WTC11 (cell line): ENCODE data around the gene CRACR2B. TPM values are rescaled to one million over a fixed set of nuclear protein-coding genes. Genes with fewer than 3 reads are reported as not detected.

ENCODE experiments used
- ATAC-seq: fragments of 200-7000 bp; cut with Tn5 transposase; 2 replicates; pipeline ENCODE4 v1.10.0; 2021; ENCODE audit warnings: mild to moderate bottlenecking, moderate library complexity
- CTCF ChIA-PET: fragments of 300-600 bp; sonication (Branson Sonifier 250); formaldehyde crosslinking; loops from one replicate; lab custom pipeline; 2021; ENCODE audit warnings: antibody characterized with exemption; lab: Charles Lee
- POLR2A ChIA-PET: fragments of 350-600 bp; sonication (Branson Sonifier 250); formaldehyde crosslinking; loops from one replicate; lab custom pipeline; 2021; ENCODE audit warnings: antibody characterized with exemption; lab: Charles Lee
- DNase-seq: peaks from one replicate; pipeline ENCODE4 v3.0.0; 2021; ENCODE audit warnings: low spot score
- H3K27ac Mint-ChIP-seq: 2 replicates; pipeline ENCODE4 v1.8.0; 2021; ENCODE audit warnings: mixed read lengths
- H3K27me3 Mint-ChIP-seq: 2 replicates; pipeline ENCODE4 v1.8.0; 2021; ENCODE audit warnings: low read depth, mild to moderate bottlenecking, moderate library complexity, mixed read lengths
- H3K36me3 Mint-ChIP-seq: 2 replicates; pipeline ENCODE4 v1.8.0; 2021; ENCODE audit warnings: mixed read lengths
- H3K4me1 Mint-ChIP-seq: 2 replicates; pipeline ENCODE4 v1.8.0; 2022; ENCODE audit warnings: mixed read lengths
- H3K4me3 Mint-ChIP-seq: 2 replicates; pipeline ENCODE4 v1.8.0; 2021; ENCODE audit warnings: mild to moderate bottlenecking, moderate library complexity, mixed read lengths
- H3K9me3 Mint-ChIP-seq: 2 replicates; pipeline ENCODE4 v1.8.0; 2021; ENCODE audit warnings: mixed read lengths
- CBFB ChIP-seq: sonication (generic); formaldehyde crosslinking; IDR thresholded peaks from 2 replicates; pipeline ENCODE4 v1.8.1; 2022; ENCODE audit warnings: mild to moderate bottlenecking, low read depth, missing genetic modification reagents
- CDX4 ChIP-seq: fragments of 250-450 bp; sonication (Bioruptor Pico); IDR thresholded peaks from 2 replicates; pipeline ENCODE4 v1.9.0; 2021; ENCODE audit warnings: moderate library complexity, mild to moderate bottlenecking, inconsistent platforms, borderline replicate concordance
- CREM ChIP-seq: sonication (generic); formaldehyde crosslinking; IDR thresholded peaks from 2 replicates; pipeline ENCODE4 v1.8.1; 2022; ENCODE audit warnings: mild to moderate bottlenecking, missing genetic modification reagents, moderate library complexity
- E2F4 ChIP-seq: sonication (generic); formaldehyde crosslinking; IDR thresholded peaks from 2 replicates; pipeline ENCODE4 v1.8.1; 2022; ENCODE audit warnings: low read depth, mild to moderate bottlenecking, moderate library complexity, missing genetic modification reagents, borderline replicate concordance
- ESRRA ChIP-seq: sonication (generic); formaldehyde crosslinking; IDR thresholded peaks from 2 replicates; pipeline ENCODE4 v1.8.1; 2022; ENCODE audit warnings: mild to moderate bottlenecking, missing genetic modification reagents, borderline replicate concordance
- FOXK1 ChIP-seq: sonication (generic); formaldehyde crosslinking; IDR thresholded peaks from 2 replicates; pipeline ENCODE4 v1.8.0; 2022; ENCODE audit warnings: mild to moderate bottlenecking, moderate library complexity, missing genetic modification reagents
- KAT7 ChIP-seq: sonication (generic); formaldehyde crosslinking; IDR thresholded peaks from 2 replicates; pipeline ENCODE4 v1.8.1; 2023; ENCODE audit warnings: missing genetic modification reagents, mild to moderate bottlenecking, borderline replicate concordance
- NR1H2 ChIP-seq: sonication (generic); formaldehyde crosslinking; IDR thresholded peaks from 2 replicates; pipeline ENCODE4 v1.9.0; 2021; ENCODE audit warnings: mild to moderate bottlenecking, moderate library complexity, missing genetic modification reagents
- NR3C1 ChIP-seq: sonication (generic); formaldehyde crosslinking; conservative IDR thresholded peaks from 2 replicates; pipeline ENCODE4 v1.8.1; 2023; ENCODE audit warnings: low read depth, mild to moderate bottlenecking, missing genetic modification reagents
- TP53 ChIP-seq: sonication (generic); formaldehyde crosslinking; IDR thresholded peaks from 2 replicates; pipeline ENCODE4 v1.8.1; 2023; ENCODE audit warnings: mild to moderate bottlenecking, missing genetic modification reagents
- USF2 ChIP-seq: sonication (generic); formaldehyde crosslinking; IDR thresholded peaks from 2 replicates; pipeline ENCODE4 v1.8.1; 2023; ENCODE audit warnings: mild to moderate bottlenecking, missing genetic modification reagents, moderate library complexity
- ZBTB43 ChIP-seq: sonication (generic); formaldehyde crosslinking; IDR thresholded peaks from 2 replicates; pipeline ENCODE4 v1.8.1; 2023; ENCODE audit warnings: mild to moderate bottlenecking, missing genetic modification reagents
- ZNF121 ChIP-seq: sonication (generic); formaldehyde crosslinking; IDR thresholded peaks from 2 replicates; pipeline ENCODE4 v1.8.0; 2023; ENCODE audit warnings: missing genetic modification reagents
- ZNF232 ChIP-seq: sonication (generic); formaldehyde crosslinking; IDR thresholded peaks from 2 replicates; pipeline ENCODE4 v1.8.0; 2022; ENCODE audit warnings: mild to moderate bottlenecking, missing genetic modification reagents
- ZNF396 ChIP-seq: fragments of 250-450 bp; sonication (Bioruptor Pico); IDR thresholded peaks from 2 replicates; pipeline ENCODE4 v1.8.0; 2021; ENCODE audit warnings: mild to moderate bottlenecking, moderate library complexity, borderline replicate concordance
- ZNF671 ChIP-seq: fragments of 250-450 bp; sonication (Bioruptor Pico); IDR thresholded peaks from 2 replicates; pipeline ENCODE4 v1.8.0; 2021; ENCODE audit warnings: mild to moderate bottlenecking
- total RNA-seq: library from RNA; stranded (reverse); gene quantifications from 3 replicates; pipeline ENCODE4 v1.2.3, GENCODE V29; 2021
- TF ChIP-seq, protein P1 (sequence below): sonication (generic); formaldehyde crosslinking; IDR thresholded peaks from 2 replicates; pipeline ENCODE4 v1.8.0; 2023; ENCODE audit warnings: missing genetic modification reagents
- TF ChIP-seq, protein P2 (sequence below): sonication (generic); formaldehyde crosslinking; IDR thresholded peaks from 2 replicates; pipeline ENCODE4 v1.8.1; 2023; ENCODE audit warnings: mild to moderate bottlenecking, missing genetic modification reagents, borderline replicate concordance
- TF ChIP-seq, protein P3 (sequence below): sonication (generic); formaldehyde crosslinking; IDR thresholded peaks from 2 replicates; pipeline ENCODE4 v1.8.0; 2022; ENCODE audit warnings: mild to moderate bottlenecking, missing genetic modification reagents

The CRACR2B gene
- total RNA-seq, 1 experiment from 2014 or later = 46.5 TPM

DNA sequence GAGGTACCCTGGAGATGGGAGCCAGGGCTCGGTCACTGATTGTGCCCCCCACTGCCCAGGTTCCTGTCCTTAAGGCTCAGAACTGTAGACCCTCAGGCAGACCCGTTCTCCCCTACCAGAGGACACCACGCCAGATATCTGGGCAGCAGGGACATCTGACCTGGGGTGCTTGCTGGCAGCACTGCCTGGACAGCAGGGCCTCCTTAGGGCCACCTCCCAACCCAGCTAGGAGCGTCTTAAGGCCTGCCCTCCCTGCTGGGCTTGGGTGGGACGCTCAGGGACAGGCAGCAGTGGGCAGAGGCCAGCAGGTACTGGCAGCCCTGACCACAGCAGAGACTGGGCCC lies 11.5 kb downstream of the CRACR2B start:
- H3K27me3 Mint-ChIP-seq = no peaks in the 10 kb centered on the region
- CTCF ChIA-PET = interaction anchor here (1.3 to 5.9 kb wide), 4 partner anchors 8 to 10 kb away, joined by 3 to 82 read pairs (median 10); partner anchors contain the start of genes CD151 and CRACR2B
- DNase-seq = no peak
- H3K27ac Mint-ChIP-seq = no peak overlapping the region
- TF ChIP-seq E2F4 (CRISPR knock-in tag) (no peak), ZBTB43 (CRISPR knock-in tag) (no peak), FOXK1 (CRISPR knock-in tag) (no peak), ZNF232 (no peak), CBFB (CRISPR knock-in tag) (no peak)
- TF ChIP-seq, protein P1, sequence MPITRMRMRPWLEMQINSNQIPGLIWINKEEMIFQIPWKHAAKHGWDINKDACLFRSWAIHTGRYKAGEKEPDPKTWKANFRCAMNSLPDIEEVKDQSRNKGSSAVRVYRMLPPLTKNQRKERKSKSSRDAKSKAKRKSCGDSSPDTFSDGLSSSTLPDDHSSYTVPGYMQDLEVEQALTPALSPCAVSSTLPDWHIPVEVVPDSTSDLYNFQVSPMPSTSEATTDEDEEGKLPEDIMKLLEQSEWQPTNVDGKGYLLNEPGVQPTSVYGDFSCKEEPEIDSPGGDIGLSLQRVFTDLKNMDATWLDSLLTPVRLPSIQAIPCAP (CRISPR knock-in tag) = 0 out of 2 replicates have a peak, but pooled peaks have one; percentile 32
- TF ChIP-seq, protein P2, sequence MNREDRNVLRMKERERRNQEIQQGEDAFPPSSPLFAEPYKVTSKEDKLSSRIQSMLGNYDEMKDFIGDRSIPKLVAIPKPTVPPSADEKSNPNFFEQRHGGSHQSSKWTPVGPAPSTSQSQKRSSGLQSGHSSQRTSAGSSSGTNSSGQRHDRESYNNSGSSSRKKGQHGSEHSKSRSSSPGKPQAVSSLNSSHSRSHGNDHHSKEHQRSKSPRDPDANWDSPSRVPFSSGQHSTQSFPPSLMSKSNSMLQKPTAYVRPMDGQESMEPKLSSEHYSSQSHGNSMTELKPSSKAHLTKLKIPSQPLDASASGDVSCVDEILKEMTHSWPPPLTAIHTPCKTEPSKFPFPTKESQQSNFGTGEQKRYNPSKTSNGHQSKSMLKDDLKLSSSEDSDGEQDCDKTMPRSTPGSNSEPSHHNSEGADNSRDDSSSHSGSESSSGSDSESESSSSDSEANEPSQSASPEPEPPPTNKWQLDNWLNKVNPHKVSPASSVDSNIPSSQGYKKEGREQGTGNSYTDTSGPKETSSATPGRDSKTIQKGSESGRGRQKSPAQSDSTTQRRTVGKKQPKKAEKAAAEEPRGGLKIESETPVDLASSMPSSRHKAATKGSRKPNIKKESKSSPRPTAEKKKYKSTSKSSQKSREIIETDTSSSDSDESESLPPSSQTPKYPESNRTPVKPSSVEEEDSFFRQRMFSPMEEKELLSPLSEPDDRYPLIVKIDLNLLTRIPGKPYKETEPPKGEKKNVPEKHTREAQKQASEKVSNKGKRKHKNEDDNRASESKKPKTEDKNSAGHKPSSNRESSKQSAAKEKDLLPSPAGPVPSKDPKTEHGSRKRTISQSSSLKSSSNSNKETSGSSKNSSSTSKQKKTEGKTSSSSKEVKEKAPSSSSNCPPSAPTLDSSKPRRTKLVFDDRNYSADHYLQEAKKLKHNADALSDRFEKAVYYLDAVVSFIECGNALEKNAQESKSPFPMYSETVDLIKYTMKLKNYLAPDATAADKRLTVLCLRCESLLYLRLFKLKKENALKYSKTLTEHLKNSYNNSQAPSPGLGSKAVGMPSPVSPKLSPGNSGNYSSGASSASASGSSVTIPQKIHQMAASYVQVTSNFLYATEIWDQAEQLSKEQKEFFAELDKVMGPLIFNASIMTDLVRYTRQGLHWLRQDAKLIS (CRISPR knock-in tag) = no peak
- TF ChIP-seq, all 79 proteins: peak for 1
- Mint-ChIP-seq H3K4me1 (peaks cover 20% of the 10 kb centered on the region), H3K4me3 (no peak overlapping the region), H3K36me3 (peaks cover 13% of the 10 kb centered on the region), H3K9me3 (no peaks in the 10 kb centered on the region)
- no peak for ATAC-seq
- POLR2A ChIA-PET = interaction anchor here (1.6 kb wide), 1 partner anchor 11 kb away, joined by 5 read pairs; the partner anchor contains the start of gene CRACR2B

DNA sequence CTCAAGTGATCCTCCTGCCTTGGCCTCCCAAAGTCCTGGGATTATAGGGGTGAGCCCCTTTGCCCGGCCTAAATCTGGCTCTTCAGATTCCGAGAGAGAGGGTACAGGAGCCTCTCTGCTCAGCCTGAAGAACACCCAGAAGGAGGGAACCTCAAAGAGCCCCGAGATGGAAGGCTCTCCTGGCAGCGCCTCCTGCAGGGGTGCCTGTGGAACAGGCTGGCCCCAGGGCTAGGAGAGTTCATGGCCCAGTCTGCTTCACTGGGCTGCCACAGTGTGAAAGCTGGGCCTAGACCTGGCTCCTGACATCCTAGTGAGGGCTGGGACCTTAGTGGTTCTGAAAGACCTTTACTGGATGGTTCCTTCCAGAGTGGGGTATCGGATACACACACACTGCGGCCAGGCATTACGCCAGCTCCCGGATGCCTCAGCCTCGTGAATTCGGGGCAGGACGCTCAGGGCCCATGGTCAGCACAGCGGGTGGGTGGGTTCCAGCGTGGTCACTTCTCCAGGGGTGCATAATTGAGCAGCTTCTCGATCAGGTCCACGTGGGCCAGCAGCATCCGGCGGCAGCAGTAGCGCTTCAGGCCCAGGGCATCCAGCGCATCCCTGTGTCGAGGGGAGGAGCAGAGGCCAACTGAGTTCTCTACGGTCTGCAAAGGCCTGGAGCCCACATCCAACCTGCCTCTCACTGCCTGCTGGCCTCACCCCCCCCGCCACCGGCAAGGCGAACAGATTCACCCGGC lies 12.3 kb downstream of the CRACR2B start:
- no peaks in the 10 kb centered on the region for H3K9me3 Mint-ChIP-seq
- ChIA-PET CTCF (interaction anchor here (1.3 to 5.9 kb wide), 3 partner anchors 9 to 21 kb away, joined by 5 to 82 read pairs (median 6); partner anchors contain the start of genes CD151, CRACR2B and PNPLA2), POLR2A (interaction anchor here (1.6 kb wide), 1 partner anchor 12 kb away, joined by 5 read pairs; the partner anchor contains the start of gene CRACR2B)
- H3K36me3 Mint-ChIP-seq = peaks cover 13% of the 10 kb centered on the region
- DNase-seq (no peak), ATAC-seq (no peak)
- TF ChIP-seq ZNF396 (CRISPR knock-in tag) (no peak), NR3C1 (no peak), CREM (CRISPR knock-in tag) (no peak), TP53 (no peak), CDX4 (CRISPR knock-in tag) (no peak)
- peak overlapping the region; percentile 79 for H3K4me3 Mint-ChIP-seq
- no peaks in the 10 kb centered on the region for H3K27me3 Mint-ChIP-seq
- peaks cover 22% of the 10 kb centered on the region for H3K4me1 Mint-ChIP-seq
- H3K27ac Mint-ChIP-seq = no peak overlapping the region; the same call in 1 of the 2 replicates

- ChIA-PET POLR2A (interaction anchor here (1.2 to 1.3 kb wide), 2 partner anchors 8 to 12 kb away, joined by 5 to 6 read pairs; partner anchors contain the start of gene CD151), CTCF (interaction anchor here (1.1 to 5.9 kb wide), 2 partner anchors 11 to 40 kb away, joined by 3 to 82 read pairs; partner anchors contain the start of genes CD151 and CRACR2B)
- DNase-seq = no peak
- Mint-ChIP-seq H3K9me3 (no peaks in the 10 kb centered on the region), H3K4me1 (peaks cover 23% of the 10 kb centered on the region), H3K36me3 (peaks cover 13% of the 10 kb centered on the region), H3K4me3 (peak overlapping the region; percentile 79), H3K27ac (no peak overlapping the region), H3K27me3 (no peaks in the 10 kb centered on the region)
- ATAC-seq = no peak
- TF ChIP-seq NR1H2 (CRISPR knock-in tag) (no peak), ESRRA (CRISPR knock-in tag) (0 out of 2 replicates have a peak, but pooled peaks have one; percentile 2), ZNF121 (CRISPR knock-in tag) (no peak), USF2 (no peak), ZNF671 (CRISPR knock-in tag) (no peak), CDX4 (CRISPR knock-in tag) (no peak), KAT7 (CRISPR knock-in tag) (no peak)
- TF ChIP-seq, protein P3, sequence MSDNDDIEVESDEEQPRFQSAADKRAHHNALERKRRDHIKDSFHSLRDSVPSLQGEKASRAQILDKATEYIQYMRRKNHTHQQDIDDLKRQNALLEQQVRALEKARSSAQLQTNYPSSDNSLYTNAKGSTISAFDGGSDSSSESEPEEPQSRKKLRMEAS (CRISPR knock-in tag) = peak; percentile 2; the same call in 1 of the 2 replicates
These were observed 14.3 kb downstream of the CRACR2B start for GRCh38 chr11:841981-842369.
